Jurkat, Clone E6-1 (cell line): ENCODE results near the gene MMAA.

Experiments
- DNase-seq: peaks from one replicate; pipeline ENCODE4 v3.0.0-alpha.2; 2011; ENCODE audit warnings: low read depth, low spot score
- H3K4me3 ChIP-seq: 2 replicates; pipeline ENCODE4 v1.5.1; 2011; ENCODE audit warnings: mild to moderate bottlenecking, low read length, control low read depth, moderate library complexity

The MMAA gene

GRCh38 chr4:145694929-145695328 lies 75.7 kb downstream of the MMAA start:
- no peak for DNase-seq
- H3K4me3 ChIP-seq = no peak overlapping the region

DNA sequence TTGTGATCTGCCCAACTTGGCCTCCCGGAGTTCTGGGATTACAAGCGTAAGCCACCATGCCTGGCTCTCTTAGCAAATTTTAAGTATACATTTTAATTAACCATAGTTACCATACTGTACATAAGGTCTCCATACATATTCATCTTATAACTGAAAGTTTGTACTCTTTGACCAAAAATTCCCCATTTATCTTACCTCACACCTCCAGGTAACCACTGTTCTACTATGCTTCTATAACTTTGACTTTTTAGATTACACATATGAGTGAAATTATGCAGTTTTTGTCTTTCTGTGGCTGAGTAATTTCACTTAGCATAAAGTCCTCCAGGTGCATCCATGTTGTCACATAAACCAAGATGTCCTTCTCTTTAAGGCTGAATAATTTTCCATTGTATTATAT lies 78.1 kb downstream of the MMAA start:
- no peak for DNase-seq
- no peak overlapping the region for H3K4me3 ChIP-seq

- no peak for DNase-seq
- H3K4me3 ChIP-seq = no peak overlapping the region
These were observed 79.3 kb downstream of the MMAA start for GRCh38 chr4:145698507-145698906.

- H3K4me3 ChIP-seq = no peak overlapping the region
- DNase-seq = no peak
These were observed 84.8 kb downstream of the MMAA start for GRCh38 chr4:145703850-145704497.

- H3K4me3 ChIP-seq = no peak overlapping the region
- no peak for DNase-seq
These were observed 90.2 kb downstream of the MMAA start for GRCh38 chr4:145709336-145709735.
